ENCODE results near the gene MIER2.
"Not testable (repeated sequence)": the region's sequence is repeated elsewhere in the genome, so short reads cannot be mapped to it uniquely, and the experiment has no call there.

MIER2 gene

DNA sequence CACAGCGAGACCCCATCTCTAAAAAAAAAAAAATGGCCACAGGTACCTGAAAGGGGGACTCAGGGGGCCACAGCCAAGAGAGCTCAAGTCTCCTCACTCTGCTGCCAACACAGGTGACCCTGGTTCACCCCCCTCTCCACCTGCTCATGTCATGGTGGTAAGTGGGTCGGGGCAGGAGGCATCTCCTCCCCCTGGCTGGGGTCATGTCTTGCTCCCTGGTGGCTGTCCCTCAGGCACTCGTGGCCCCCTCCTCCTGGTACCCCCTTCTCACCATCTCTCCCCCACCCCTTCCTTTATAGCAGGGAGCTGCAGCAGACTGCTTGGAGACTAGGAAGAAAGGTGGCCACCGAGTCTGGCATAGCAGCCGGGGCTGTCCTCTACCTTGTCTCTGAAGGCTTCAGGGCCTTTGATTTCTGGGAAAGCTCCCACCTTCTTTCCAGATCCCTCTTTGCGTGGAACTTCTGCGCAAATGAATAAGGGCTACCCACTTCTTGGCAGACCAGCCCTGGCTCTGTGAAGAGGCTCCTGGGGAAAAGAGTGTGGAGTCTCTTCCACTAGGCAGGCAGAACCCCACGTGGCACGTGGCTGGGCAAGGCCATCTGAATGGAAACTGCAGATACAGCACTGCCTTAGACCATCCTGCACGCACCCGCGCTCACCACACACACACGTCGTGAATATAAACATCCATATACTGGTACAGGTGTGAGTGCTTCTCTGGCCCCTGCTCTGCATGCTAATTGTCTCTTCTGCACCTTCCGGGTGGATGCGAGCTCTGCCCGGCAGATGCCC lies 20.1 kb upstream of the MIER2 start:
- DNase-seq (ENCODE audit: extremely low spot score), result no peak
- TF ChIP-seq BHLHE40 (IDR thresholded peaks at IDR 0.05; ENCODE audit: borderline replicate concordance) (no peak), ZNF384 (IDR thresholded peaks at IDR 0.05) (no peak), CTBP1 (IDR thresholded peaks at IDR 0.05; ENCODE audit: borderline replicate concordance) (no peak), HDGF (IDR thresholded peaks at IDR 0.05; ENCODE audit: borderline replicate concordance) (no peak), L3MBTL2 (conservative IDR thresholded peaks at IDR 0.05) (no peak), TARDBP (IDR thresholded peaks at IDR 0.05) (no peak), LEF1 (IDR thresholded peaks at IDR 0.05; ENCODE audit: borderline replicate concordance) (no peak), SUZ12 (IDR thresholded peaks at IDR 0.05) (no peak), SP1 (IDR thresholded peaks at IDR 0.05) (no peak), NFRKB (IDR thresholded peaks at IDR 0.05) (no peak), FOXA1 (IDR thresholded peaks at IDR 0.05) (no peak), FOXM1 (IDR thresholded peaks at IDR 0.05; ENCODE audit: borderline replicate concordance) (no peak), FOXK2 (IDR thresholded peaks at IDR 0.05) (no peak), ARNT (IDR thresholded peaks at IDR 0.05) (no peak), ELF4 (IDR thresholded peaks at IDR 0.05) (no peak)
- TF ChIP-seq, protein P1, sequence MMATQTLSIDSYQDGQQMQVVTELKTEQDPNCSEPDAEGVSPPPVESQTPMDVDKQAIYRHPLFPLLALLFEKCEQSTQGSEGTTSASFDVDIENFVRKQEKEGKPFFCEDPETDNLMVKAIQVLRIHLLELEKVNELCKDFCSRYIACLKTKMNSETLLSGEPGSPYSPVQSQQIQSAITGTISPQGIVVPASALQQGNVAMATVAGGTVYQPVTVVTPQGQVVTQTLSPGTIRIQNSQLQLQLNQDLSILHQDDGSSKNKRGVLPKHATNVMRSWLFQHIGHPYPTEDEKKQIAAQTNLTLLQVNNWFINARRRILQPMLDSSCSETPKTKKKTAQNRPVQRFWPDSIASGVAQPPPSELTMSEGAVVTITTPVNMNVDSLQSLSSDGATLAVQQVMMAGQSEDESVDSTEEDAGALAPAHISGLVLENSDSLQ (IDR thresholded peaks at IDR 0.05), result no peak
- ChIA-PET CTCF (no interaction called here), POLR2A (no interaction called here)

DNA sequence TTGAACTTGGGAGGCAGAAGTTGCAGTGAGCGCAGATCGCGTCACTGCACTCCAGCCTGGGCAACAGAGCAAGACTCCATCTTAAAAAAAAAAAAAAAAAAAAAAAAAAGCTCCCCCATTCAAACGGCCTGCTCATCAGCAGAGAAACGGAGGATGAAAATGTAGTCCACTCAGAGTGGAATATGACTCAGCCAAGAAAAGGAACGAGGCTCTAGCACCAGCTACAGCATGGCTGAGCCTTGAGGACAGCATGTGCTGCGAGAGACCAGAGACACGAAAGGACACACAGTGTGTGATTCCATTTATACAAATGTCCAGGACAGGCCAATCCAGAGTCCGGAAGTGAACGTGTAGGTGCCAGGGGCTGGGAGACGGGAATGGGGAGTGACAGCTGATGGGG lies 18.1 kb upstream of the MIER2 start:
- no peak for DNase-seq (ENCODE audit: extremely low spot score)
- POLR2A ChIA-PET, result interaction anchor here (1.4 kb wide), 1 partner anchor 18 kb away, joined by 3 read pairs; the partner anchor contains the start of gene MIER2
- TF ChIP-seq LEF1 (IDR thresholded peaks at IDR 0.05; ENCODE audit: borderline replicate concordance), result no peak
- no peak for TF ChIP-seq ARNT (IDR thresholded peaks at IDR 0.05)
- TF ChIP-seq FOXM1 (IDR thresholded peaks at IDR 0.05; ENCODE audit: borderline replicate concordance), result no peak
- no peak for TF ChIP-seq BHLHE40 (IDR thresholded peaks at IDR 0.05; ENCODE audit: borderline replicate concordance)
- no peak for TF ChIP-seq ZNF384 (IDR thresholded peaks at IDR 0.05)
- TF ChIP-seq FOXK2 (IDR thresholded peaks at IDR 0.05), result no peak
- no peak for TF ChIP-seq NFRKB (IDR thresholded peaks at IDR 0.05)
- TF ChIP-seq L3MBTL2 (conservative IDR thresholded peaks at IDR 0.05), result no peak
- TF ChIP-seq SP1 (IDR thresholded peaks at IDR 0.05), result no peak
- CTCF ChIA-PET, result no interaction called here

DNA sequence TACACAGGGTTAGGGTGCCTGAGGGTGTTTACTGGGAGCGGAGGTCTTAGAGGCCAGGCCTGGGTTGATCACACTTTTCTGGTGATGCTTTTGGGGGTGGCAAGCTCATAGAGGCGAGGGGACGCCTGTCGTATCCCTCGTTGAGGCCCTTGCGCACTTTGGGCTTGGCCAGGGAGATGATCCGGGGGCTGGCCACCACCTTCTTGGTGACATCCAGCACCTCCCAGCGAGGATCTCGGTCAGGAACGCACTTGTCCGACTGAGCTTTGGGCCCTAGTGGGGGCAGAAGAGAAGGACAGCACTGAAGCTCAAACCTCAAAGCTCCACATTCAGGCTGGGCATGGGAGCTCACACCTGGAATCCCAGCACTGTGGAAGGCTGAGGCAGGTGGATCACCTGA lies 17.6 kb upstream of the MIER2 start:
- TF ChIP-seq BHLHE40 (IDR thresholded peaks at IDR 0.05; ENCODE audit: borderline replicate concordance) (no peak), L3MBTL2 (conservative IDR thresholded peaks at IDR 0.05) (no peak), FOXM1 (IDR thresholded peaks at IDR 0.05; ENCODE audit: borderline replicate concordance) (no peak), FOXA1 (IDR thresholded peaks at IDR 0.05) (no peak), TARDBP (IDR thresholded peaks at IDR 0.05) (no peak), ZNF384 (IDR thresholded peaks at IDR 0.05) (no peak), CTBP1 (IDR thresholded peaks at IDR 0.05; ENCODE audit: borderline replicate concordance) (no peak), NFRKB (IDR thresholded peaks at IDR 0.05) (no peak)
- DNase-seq (ENCODE audit: extremely low spot score), result no peak
- ChIA-PET POLR2A (interaction anchor here (1.4 kb wide), 1 partner anchor 17 kb away, joined by 3 read pairs; the partner anchor contains the start of gene MIER2), CTCF (no interaction called here)

DNA sequence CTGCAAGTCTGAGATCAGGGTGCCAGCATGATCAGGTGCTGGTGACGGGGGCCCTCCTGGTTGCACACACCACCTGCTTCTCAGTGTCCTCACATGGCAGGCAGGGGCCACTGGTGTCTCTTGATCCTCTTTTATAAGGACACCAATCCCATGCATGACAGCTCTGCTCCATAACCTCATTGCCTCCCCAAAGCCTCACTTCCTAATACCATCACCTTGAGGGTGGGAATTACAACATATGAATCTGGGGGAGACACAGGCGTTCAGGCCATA lies 15.0 kb upstream of the MIER2 start:
- ChIA-PET CTCF (no interaction called here), POLR2A (no interaction called here)
- no peak for TF ChIP-seq LEF1 (IDR thresholded peaks at IDR 0.05; ENCODE audit: borderline replicate concordance)
- TF ChIP-seq NFRKB (IDR thresholded peaks at IDR 0.05), result no peak
- TF ChIP-seq TARDBP (IDR thresholded peaks at IDR 0.05), result no peak
- no peak for TF ChIP-seq FOXA1 (IDR thresholded peaks at IDR 0.05)
- no peak for TF ChIP-seq ELF4 (IDR thresholded peaks at IDR 0.05)
- TF ChIP-seq ARNT (IDR thresholded peaks at IDR 0.05), result no peak
- TF ChIP-seq, protein P1 (IDR thresholded peaks at IDR 0.05), result no peak
- no peak for TF ChIP-seq ZNF384 (IDR thresholded peaks at IDR 0.05)
- TF ChIP-seq CTBP1 (IDR thresholded peaks at IDR 0.05; ENCODE audit: borderline replicate concordance), result no peak
- TF ChIP-seq FOXM1 (IDR thresholded peaks at IDR 0.05; ENCODE audit: borderline replicate concordance), result no peak
- no peak for TF ChIP-seq SP1 (IDR thresholded peaks at IDR 0.05)
- TF ChIP-seq FOXK2 (IDR thresholded peaks at IDR 0.05), result no peak
- no peak for TF ChIP-seq SUZ12 (IDR thresholded peaks at IDR 0.05)
- TF ChIP-seq BHLHE40 (IDR thresholded peaks at IDR 0.05; ENCODE audit: borderline replicate concordance), result no peak
- TF ChIP-seq L3MBTL2 (conservative IDR thresholded peaks at IDR 0.05), result no peak
- no peak for DNase-seq (ENCODE audit: extremely low spot score)

DNA sequence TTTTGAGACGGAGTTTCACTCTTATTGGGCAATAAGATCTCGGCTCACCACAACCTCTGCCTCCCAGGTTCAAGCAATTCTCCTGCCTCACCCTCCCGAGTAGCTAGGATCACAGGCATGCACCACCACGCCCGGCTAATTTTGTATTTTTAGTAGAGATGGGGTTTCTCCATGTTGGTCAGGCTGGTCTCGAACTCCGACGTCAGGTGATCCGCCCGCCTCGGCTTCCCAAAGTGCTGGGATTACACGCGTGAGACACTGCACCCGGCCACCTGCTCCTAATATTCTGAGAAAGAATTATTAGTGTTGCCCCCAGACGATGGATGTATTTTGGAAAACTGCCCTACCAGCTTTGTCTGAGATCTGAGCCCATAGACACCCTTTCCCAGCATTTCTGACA lies 10.9 kb upstream of the MIER2 start:
- CTCF ChIA-PET; POLR2A ChIA-PET; DNase-seq (ENCODE audit: extremely low spot score): not testable (repeated sequence)

DNA sequence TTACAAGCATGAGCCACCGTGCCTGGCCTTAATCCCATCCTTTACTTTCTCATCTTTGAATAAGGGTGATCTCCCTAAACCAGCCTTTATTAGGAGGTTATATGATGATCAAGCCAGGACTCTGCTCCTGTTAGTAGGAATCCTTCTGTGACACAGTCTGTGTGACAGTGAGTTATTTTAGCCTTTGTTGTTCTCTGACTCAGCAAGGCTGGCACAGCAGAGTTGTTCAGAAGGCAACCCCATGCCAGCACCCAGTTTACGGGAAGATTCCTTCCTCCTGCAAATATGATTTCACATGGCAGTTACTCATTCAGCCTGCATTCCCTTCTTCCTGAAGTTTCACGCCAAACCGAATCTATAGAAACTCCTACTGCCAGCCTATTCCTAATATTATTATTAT lies 10.5 kb upstream of the MIER2 start:
- TF ChIP-seq, protein P1 (IDR thresholded peaks at IDR 0.05), result no peak
- TF ChIP-seq NFRKB (IDR thresholded peaks at IDR 0.05), result no peak
- TF ChIP-seq SUZ12 (IDR thresholded peaks at IDR 0.05), result no peak
- no peak for TF ChIP-seq LEF1 (IDR thresholded peaks at IDR 0.05; ENCODE audit: borderline replicate concordance)
- TF ChIP-seq TARDBP (IDR thresholded peaks at IDR 0.05), result no peak
- no peak for TF ChIP-seq L3MBTL2 (conservative IDR thresholded peaks at IDR 0.05)
- TF ChIP-seq ELF4 (IDR thresholded peaks at IDR 0.05), result no peak
- TF ChIP-seq FOXM1 (IDR thresholded peaks at IDR 0.05; ENCODE audit: borderline replicate concordance), result no peak
- no peak for TF ChIP-seq FOXK2 (IDR thresholded peaks at IDR 0.05)
- TF ChIP-seq SP1 (IDR thresholded peaks at IDR 0.05), result no peak
- no peak for TF ChIP-seq ARNT (IDR thresholded peaks at IDR 0.05)
- no peak for TF ChIP-seq CTBP1 (IDR thresholded peaks at IDR 0.05; ENCODE audit: borderline replicate concordance)
- no peak for TF ChIP-seq BHLHE40 (IDR thresholded peaks at IDR 0.05; ENCODE audit: borderline replicate concordance)
- no peak for TF ChIP-seq HDGF (IDR thresholded peaks at IDR 0.05; ENCODE audit: borderline replicate concordance)
- TF ChIP-seq FOXA1 (IDR thresholded peaks at IDR 0.05), result no peak
- TF ChIP-seq ZNF384 (IDR thresholded peaks at IDR 0.05), result no peak
- DNase-seq (ENCODE audit: extremely low spot score), result no peak
- ChIA-PET CTCF (no interaction called here), POLR2A (no interaction called here)
